NCI-H774 (cell line): ENCODE measurements around the gene TNFRSF1B.

Source experiments
- DNase-seq: peaks from one replicate; lab custom pipeline; 2025; lab: John Stamatoyannopoulos, UW

The TNFRSF1B gene

DNA sequence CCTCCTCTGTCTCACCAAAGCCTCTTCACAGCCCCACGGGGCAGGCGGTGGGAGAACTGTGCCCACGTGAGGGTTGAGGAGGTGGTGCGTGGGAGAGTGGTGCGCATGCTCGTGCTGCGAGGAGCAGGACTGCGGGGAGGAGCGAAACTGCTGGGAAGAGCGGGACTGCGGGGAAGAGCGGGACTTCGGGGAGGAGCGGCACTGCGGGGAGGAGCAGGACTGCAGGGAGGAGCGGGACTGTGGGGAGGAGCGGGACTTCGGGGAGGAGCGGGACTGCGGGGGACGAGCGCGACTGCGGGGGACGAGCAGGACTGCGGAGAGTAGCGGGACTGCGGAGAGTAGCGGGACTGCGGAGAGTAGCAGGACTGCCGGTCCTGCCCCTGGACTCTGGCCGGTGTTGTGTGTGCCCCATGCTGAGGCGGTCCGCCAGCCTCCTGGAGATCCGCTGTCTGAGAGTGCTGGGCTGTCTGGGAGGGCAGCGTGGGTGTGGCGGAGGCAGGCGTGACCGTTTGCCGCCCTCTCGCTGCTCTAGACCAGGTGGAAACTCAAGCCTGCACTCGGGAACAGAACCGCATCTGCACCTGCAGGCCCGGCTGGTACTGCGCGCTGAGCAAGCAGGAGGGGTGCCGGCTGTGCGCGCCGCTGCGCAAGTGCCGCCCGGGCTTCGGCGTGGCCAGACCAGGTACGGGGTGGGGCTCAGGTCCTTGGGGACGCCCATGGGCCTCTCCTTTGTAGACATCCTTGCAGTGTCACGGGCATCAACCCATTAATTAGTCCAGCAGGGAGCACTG, 24.6 kb downstream of the TNFRSF1B start:
- no peak for DNase-seq

DNA sequence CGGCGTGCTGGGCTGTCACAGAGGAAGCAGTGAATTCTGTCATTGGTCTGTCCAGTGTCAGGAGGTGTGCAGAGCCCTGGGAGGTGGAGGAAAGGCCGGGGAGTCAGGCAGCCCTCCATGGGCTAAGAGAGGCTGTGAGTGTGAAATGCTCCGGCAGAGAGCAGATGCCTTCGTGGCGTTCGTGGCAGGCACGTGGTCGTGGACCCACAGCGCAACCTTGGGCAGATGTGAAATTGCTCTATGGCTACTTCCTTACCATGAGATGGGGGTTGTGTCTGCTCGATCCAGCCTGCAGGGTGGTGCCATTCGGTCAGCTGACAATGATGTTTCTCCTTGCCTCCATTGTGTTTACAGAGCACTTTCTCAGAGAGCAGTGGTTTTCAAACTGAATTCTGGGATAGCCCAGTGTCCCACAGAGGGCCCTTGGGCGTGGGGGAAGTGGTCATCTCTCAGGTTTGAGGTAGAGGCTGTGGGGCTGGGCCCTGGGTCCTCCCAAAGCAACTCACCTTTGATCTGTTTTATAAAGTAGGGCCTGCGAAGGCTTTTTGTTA, 27.9 kb downstream of the TNFRSF1B start:
- DNase-seq = no peak

DNA sequence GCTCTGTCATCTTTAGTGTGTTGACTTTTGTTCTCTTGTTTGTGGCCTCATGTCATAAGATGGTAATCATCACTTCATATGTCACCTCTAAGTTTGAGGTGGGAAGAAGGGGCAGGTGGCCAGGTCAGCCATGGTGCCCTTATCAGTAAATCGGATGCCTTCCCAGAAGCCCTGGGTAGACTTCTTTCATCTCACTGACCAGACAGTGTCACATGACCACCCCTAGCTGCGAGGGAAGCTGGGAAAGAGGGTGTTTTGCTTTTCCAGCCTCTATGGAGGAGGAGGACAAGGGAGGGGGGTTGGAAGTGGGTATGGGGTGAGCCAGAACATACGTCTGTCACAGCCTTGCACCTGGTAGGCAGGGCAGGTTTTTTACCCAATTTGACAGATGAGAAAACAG, 28.6 kb downstream of the TNFRSF1B start:
- DNase-seq = no peak

DNA sequence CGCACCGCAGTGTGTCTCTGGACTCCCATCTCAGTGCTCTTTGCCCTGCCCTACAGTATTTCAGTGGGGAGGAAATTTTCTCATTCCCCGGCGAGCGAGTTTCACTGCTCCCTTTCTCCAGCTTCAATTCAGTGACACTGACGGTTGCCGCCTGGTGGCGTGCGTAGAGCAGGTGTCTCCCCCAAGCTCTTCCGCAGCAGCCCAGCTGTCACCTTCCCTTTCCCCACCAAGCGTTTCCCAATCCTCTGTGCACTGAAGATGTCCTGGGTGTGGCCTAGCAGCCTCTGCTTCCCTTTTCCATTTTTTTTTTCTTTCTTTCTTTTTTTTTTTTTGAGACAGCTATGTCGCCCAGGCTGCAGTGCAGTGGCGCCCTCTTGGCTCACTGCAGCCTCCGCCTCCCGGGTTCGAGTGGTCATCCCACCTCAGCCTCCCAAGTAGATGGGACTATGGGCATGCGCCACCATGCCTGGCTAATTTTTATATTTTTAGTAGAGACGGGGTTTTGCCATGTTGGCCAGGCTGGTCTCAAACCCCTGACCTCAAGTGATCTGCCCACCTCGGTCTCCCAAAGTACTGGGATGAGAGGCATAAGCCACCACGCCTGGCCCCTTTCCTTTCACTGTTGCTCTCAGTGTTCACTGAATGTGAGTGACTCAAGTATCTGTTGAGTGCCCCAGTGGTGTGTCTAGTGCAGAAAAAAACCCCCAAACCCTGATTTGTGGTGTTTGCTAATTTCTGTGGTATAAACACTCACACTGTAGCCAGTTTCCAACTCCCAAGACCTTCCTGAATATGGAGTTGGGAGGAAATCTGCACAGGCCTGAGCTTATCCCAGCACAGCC, 30.1 kb downstream of the TNFRSF1B start:
- DNase-seq = no peak

DNA sequence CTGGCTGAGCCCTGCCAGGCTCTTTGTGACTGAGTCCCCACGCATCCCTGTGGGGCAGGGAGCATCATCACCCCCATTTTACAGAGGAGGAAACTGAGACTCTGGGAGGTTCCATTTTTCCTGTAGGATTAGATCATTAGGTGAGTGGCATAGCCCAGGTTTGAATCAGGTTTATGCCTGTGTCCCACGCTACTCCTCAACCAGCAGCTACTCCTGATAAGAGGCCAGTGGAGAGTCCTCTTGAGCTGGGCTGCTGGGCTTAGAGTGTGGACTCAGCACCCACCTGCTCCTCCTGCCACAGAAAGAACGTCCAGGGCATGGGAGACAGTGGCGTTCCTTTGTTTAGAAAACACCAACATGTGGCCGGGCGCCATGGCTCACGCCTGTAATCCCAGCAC, 30.7 kb downstream of the TNFRSF1B start:
- no peak for DNase-seq

DNA sequence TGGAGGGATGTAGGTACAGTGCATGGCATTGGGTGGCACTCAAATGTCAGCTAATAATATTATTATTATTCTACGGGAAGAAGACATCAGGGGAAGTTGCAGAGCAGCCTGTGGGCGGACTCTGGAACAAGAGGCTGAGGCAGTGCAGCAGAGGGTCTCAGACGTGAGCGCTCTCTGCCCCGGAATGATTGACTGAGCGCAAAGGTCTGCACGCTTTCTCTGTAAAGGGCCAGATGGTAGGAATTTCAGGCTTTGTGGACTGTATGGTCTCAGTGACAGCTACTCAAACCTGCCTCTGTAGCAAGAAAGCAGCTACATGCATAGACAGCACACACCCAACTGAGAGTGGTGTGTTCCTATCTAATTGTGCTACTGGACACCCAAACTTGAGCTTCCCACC, 33.4 kb downstream of the TNFRSF1B start:
- no peak for DNase-seq

DNA sequence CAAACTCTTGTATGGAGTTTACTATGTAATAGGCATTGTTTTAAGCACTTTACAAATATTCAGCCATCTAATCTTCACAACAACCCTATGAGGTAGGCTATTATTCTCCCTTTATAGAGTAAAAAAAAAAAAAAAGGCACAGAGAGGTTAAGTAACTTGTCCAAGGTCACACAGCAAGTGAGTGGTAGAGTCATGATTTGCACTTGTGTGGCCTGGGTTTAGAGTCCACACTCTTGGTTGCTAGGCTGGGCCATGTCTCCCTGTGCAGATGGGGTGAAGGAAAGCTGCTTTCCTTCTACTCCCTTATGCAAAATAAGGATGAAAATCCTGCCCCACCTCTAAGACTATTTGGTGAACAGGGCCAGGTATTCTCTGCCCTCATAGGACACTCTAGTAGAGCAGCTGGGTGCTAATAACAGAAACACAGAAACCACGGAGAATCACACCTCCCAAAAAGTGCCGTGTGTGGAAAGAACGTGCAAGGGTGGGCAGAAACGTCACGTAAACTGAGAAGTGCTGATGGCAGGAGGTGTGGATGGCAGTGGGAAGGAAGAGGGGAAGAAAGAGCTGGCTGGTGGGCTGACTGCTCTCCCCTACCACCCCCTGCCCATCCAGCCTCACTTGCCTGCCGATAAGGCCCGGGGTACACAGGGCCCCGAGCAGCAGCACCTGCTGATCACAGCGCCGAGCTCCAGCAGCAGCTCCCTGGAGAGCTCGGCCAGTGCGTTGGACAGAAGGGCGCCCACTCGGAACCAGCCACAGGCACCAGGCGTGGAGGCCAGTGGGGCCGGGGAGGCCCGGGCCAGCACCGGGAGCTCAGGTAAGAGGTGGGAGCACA, 34.8 kb downstream of the TNFRSF1B start:
- no peak for DNase-seq

DNA sequence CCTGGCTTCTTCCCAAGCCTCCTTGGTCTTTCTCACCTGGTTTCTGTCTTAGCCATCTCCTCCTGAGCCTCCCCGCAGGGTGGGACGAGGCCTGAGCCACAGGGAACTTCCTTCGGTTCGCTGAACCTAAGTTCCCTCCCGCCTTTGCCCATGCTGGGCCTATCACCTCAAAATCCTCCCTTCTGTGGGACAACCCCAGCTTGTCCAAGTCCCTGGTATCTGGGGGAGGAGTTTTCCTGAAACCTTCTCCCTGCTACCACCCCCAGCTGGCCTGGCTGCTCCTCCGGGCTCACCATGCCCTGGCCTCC, 35.4 kb downstream of the TNFRSF1B start:
- DNase-seq = no peak

DNA sequence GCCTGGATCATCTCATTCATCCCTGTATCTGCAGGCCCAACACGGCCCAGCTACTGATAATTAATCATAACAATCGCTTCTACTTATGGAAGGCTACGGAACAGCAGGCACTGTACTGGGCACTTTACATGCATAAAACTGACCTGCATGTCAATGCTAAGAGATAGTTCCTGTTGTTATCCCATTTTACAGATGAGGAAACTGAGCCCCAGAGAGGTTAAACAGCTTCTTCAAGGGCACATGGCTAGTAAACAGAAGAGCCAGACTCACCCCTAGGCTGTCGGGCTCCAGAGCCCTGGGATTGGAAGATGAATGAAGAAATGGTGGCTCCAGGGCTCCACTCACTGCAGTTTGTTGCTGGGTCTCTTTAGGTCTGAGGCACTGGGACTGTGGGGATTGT, 35.8 kb downstream of the TNFRSF1B start:
- DNase-seq = no peak

DNA sequence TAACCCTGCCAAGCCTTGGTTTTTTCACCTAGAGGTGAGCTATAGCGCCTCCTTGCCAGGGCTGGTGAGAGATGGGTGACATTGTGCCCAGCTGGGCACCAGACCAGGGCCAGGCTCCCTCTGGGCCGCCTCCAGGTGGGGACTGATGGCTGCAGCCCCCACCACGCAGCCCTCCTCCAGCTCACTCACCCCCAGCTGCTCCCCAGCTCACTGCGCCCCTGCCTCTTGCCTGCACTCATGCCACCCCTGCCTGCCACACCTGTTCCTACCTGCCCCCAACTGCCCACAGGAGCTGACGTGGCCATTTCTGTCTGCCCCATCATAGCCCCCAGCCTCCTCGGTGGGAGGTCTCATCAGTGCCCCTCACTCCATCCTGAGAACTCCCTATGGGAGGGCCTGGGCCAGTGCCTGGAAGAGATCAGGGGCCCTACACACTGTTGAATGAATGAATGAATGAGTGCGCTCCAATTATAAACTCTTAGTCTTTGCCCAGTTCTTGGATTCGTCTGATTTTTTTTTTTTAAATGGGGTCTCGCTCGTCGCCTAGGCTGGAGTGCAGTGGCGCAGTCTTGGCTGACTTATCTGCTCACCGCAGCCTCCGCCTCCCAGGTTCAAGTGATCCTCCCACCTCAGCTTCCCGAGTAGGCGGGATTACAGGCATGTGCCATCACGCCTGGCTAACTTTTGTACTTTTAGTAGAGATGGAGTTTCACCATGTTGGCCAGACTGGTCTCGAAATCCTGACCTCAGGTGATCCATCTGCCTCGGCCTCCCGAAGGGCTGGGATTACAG, 36.6 kb downstream of the TNFRSF1B start:
- DNase-seq = no peak

DNA sequence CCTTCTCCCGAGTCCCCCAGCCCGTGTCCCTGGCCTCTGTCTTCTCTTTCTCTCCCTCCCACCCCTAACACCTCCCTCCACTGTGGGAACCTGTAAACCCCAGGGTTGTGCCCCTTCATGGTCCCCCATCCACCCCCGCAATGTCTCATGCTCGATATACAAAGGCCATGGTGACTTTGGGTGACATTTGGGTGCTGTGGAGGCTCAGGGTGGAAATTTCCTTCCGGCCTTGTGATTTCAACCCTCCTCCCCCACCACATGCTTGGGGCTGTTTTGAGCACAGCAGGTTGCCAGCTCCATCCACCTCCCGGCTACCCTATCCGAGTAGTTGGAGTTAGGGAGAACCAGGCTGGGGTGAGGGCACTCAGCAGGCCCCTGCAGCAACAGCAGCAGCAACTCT, 37.3 kb downstream of the TNFRSF1B start:
- no peak for DNase-seq

DNA sequence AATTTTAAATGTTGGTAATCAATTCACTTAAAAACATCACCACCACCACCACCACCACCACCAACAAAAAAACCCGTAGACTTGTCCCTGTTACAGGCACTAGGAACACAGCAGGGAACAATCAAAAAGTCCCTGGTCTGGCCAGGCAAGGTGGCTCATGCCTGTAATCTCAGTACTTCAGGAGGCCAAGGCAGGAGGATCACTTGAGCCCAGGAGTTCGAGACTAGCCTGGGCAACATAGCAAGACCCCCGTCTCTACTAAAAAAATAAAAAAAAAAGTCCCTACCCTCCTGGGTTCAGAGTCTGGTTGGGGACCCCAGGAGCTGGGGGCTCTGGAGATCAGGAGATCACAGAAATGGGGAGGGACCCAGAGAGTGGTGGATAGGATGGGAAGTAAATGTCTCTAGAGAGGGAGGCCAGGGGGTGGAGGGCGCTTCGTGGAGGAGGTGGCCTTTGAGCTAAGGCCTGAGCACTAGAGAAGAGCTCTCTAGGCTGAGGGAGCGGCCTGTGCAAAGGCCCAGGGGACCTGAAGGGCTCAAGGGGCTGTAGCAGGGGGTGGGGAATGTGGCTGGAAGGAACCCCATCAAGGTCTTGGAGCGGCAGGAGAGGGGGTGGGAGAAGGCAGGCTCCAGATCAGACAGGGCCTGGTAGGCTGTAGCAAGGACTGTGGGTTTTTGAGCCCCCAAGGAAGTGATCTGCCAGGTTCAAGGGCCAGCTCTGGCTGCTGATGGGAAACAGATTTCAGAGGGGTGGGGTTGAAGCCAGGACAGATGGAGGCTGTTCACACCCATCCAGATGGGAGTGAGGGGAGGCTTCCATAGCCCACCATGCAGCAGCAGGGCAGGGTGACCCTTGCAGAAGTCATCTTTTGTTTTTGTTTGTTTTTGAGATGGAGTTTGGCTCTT, 38.2 kb downstream of the TNFRSF1B start:
- no peak for DNase-seq

DNA sequence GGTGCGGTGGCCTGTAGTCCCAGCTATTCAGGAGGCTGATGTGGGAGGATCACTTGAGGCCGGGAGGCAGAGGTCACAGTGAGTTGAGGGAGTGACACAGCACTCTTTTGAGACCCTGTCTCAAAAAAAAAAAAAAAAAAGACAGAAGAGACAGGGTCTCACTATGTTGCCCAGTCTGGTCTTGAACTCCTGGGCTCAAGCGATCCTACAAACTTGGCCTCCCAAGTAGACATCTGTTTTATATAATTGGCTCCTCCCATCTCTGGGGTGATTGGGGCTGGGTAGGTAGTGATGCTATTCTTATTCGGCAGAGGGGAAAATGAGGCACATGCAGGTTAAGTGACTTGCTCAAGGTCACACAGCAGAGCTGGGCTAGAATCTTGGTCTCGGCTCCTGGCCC, 39.4 kb downstream of the TNFRSF1B start:
- no peak for DNase-seq

DNA sequence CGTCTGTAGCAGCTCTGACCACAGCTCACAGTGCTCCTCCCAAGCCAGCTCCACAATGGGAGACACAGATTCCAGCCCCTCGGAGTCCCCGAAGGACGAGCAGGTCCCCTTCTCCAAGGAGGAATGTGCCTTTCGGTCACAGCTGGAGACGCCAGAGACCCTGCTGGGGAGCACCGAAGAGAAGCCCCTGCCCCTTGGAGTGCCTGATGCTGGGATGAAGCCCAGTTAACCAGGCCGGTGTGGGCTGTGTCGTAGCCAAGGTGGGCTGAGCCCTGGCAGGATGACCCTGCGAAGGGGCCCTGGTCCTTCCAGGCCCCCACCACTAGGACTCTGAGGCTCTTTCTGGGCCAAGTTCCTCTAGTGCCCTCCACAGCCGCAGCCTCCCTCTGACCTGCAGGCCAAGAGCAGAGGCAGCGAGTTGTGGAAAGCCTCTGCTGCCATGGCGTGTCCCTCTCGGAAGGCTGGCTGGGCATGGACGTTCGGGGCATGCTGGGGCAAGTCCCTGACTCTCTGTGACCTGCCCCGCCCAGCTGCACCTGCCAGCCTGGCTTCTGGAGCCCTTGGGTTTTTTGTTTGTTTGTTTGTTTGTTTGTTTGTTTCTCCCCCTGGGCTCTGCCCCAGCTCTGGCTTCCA, 40.1 kb downstream of the TNFRSF1B start:
- no peak for DNase-seq

DNA sequence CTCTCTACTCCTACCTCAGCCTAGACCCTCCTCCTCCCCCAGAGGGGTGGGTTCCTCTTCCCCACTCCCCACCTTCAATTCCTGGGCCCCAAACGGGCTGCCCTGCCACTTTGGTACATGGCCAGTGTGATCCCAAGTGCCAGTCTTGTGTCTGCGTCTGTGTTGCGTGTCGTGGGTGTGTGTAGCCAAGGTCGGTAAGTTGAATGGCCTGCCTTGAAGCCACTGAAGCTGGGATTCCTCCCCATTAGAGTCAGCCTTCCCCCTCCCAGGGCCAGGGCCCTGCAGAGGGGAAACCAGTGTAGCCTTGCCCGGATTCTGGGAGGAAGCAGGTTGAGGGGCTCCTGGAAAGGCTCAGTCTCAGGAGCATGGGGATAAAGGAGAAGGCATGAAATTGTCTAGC, 41.5 kb downstream of the TNFRSF1B start:
- DNase-seq = no peak

DNA sequence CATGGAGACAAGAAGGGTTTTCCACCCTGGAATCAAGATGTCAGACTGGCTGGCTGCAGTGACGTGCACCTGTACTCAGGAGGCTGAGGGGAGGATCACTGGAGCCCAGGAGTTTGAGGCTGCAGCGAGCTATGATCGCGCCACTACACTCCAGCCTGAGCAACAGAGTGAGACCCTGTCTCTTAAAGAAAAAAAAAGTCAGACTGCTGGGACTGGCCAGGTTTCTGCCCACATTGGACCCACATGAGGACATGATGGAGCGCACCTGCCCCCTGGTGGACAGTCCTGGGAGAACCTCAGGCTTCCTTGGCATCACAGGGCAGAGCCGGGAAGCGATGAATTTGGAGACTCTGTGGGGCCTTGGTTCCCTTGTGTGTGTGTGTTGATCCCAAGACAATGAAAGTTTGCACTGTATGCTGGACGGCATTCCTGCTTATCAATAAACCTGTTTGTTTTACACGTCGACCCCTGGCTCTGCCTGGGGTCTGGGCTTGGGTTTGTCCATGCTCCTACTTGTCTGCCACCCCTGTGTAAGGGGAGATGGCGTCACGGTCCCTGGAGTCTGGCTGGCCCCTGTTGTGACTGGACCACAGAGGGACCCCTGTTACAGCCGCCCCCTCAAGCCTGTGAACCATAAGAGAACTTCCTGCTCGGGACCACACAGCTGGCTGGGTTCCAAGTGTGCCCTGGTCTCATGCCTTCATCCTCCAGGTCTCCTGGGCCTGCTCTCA, 42.1 kb downstream of the TNFRSF1B start:
- peak; percentile 22 for DNase-seq

DNA sequence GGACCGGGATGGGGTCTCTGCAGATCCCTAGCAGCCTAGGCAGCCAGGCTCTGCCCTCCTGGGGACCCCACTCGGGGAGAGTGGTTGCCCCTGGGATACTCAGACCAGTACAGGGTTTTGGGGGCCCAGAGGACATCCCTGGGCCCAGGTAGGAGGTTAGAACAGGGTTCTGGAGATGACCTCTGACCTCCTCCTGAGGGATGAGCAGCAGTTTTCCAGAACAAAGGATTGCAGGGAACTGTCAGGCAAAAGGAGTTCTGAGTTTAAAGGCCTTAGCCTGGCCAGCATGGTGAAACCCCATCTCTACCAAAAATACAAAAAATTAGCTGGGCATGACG, 42.7 kb downstream of the TNFRSF1B start:
- DNase-seq = no peak

DNA sequence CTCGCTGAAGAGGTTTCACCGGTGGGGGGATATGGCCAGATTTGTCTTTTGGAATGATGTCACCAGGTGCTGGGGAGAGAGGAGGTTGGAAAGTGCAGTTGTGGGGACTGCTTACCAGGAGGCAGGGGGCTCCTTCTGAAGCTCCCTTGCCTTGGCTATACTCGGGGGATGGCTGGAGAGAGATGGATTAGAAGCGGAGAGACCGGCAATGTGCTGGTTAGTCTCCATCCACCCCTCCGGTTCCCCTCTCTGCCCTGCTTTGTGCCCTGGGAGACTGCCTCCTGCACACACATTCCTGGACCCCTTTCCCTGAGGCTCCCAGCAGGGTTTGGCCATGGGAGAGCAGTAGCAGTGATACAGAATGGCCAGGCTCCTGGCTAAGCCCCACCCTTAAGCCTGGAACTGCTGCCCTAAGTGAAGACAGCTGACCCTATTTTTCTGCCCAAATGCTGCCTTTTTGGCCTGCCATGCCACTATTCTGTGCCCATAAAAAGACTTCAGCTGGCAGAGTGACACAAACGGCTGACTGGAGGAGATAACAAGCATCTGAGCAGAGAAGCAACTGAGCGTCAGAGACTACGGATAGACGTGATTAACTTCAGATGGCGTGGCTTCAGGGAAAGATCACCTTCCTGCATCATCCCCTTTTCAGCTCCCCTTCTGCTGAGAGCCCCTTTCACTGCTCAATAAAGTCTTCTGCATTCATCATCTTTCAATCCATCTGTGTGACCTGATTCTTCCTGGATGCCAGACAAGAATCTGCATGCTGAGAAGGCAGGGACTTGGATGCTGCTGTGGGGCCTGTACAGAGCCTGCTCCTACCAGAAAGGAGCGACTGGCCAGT, 48.5 kb downstream of the TNFRSF1B start:
- DNase-seq = no peak

DNA sequence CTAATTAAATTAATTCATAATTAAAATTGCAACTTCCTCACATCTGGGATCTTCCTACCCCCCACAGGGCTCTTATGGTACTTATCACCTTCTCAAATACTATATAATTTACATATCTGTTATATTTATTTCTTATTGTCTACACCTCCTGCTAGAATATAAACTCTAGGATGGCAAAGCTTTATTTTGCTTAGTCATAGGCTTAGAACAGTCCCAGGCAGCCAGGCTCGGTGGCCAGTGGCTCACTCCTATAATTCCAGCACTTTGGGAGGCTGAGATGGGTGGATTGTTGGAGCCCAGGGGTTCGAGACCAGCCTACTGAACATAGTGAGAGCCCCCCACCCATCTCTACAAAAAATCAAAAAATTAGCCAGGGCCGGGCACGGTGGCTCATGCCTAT, 53.0 kb downstream of the TNFRSF1B start:
- no peak for DNase-seq
